ENCODE measurements around the gene LIN37. TPM values are rescaled to one million over a fixed set of nuclear protein-coding genes. Genes with fewer than 3 reads are reported as not detected.
"Not testable (repeated sequence)": the region's sequence is repeated elsewhere in the genome, so short reads cannot be mapped to it uniquely, and the experiment has no call there.

Gene LIN37
- total RNA-seq, 2 donors from 2014 or later, result 9.9 to 30.5 TPM

DNA sequence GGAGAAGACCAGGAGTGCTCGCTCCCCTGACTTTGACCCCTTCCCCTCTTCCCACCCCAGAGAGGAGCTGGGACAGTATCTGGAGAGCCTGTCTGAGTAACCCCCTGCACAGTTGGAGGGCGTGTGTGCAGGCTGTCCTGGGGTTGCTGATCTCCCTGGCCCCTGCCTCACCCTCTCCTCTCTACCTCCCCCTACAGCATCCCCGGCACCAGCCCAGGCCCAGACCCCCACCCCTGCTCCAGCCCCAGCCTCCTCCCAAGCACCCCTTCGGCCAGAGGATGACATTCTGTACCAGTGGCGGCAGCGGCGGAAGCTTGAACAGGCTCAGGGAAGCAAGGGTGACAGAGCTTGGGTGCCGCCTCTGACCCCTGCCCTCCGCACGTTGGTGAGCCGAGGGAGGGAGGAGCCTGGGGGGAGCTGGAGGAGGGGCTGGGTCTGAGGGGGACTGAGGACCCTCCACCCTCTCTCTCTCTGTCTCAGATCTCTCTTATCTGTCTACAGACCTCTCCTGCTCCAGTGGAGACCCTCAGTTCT lies 18.3 kb downstream of the LIN37 start:
- no peaks in the 10 kb centered on the region for H3K9me3 ChIP-seq
- peaks cover 14% of the 10 kb centered on the region for H3K36me3 ChIP-seq
- ATAC-seq (ENCODE audit: insufficient number of reproducible peaks, low FRiP score, low read depth) (no peak), DNase-seq (ENCODE audit: low spot score) (no peak)
- H3K4me1 ChIP-seq (ENCODE audit: control insufficient read depth in 1 of 2, low read depth in 2 of 2), result no peaks in the 10 kb centered on the region
- no peaks in the 10 kb centered on the region for H3K27me3 ChIP-seq (replicated peaks; ENCODE audit: insufficient read depth)
- TF ChIP-seq, protein P1, sequence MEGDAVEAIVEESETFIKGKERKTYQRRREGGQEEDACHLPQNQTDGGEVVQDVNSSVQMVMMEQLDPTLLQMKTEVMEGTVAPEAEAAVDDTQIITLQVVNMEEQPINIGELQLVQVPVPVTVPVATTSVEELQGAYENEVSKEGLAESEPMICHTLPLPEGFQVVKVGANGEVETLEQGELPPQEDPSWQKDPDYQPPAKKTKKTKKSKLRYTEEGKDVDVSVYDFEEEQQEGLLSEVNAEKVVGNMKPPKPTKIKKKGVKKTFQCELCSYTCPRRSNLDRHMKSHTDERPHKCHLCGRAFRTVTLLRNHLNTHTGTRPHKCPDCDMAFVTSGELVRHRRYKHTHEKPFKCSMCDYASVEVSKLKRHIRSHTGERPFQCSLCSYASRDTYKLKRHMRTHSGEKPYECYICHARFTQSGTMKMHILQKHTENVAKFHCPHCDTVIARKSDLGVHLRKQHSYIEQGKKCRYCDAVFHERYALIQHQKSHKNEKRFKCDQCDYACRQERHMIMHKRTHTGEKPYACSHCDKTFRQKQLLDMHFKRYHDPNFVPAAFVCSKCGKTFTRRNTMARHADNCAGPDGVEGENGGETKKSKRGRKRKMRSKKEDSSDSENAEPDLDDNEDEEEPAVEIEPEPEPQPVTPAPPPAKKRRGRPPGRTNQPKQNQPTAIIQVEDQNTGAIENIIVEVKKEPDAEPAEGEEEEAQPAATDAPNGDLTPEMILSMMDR (IDR thresholded peaks at IDR 0.05), result no peak
- no peak overlapping the region for H3K27ac ChIP-seq
- H3K4me3 ChIP-seq, result no peak overlapping the region

- Histone ChIP-seq H3K27ac (no peak overlapping the region), H3K4me1 (ENCODE audit: control insufficient read depth in 1 of 2, low read depth in 2 of 2) (no peaks in the 10 kb centered on the region), H3K4me3 (no peak overlapping the region), H3K9me3 (no peaks in the 10 kb centered on the region), H3K27me3 (replicated peaks; ENCODE audit: insufficient read depth) (no peaks in the 10 kb centered on the region), H3K36me3 (peaks cover 10% of the 10 kb centered on the region)
- ATAC-seq (ENCODE audit: insufficient number of reproducible peaks, low FRiP score, low read depth) (no peak), DNase-seq (ENCODE audit: low spot score) (no peak)
- TF ChIP-seq, protein P1 (IDR thresholded peaks at IDR 0.05), result no peak
These were observed 19.1 kb downstream of the LIN37 start for GRCh38 chr19:35767288-35768081.

GRCh38 chr19:35768082-35768421 lies 19.7 kb downstream of the LIN37 start:
- H3K9me3 ChIP-seq, result no peaks in the 10 kb centered on the region
- H3K27me3 ChIP-seq (replicated peaks; ENCODE audit: insufficient read depth), result no peaks in the 10 kb centered on the region
- no peak overlapping the region for H3K27ac ChIP-seq
- TF ChIP-seq, protein P1 (IDR thresholded peaks at IDR 0.05), result no peak
- H3K4me3 ChIP-seq, result no peak overlapping the region
- peaks cover 10% of the 10 kb centered on the region for H3K36me3 ChIP-seq
- DNase-seq (ENCODE audit: low spot score) (no peak), ATAC-seq (ENCODE audit: insufficient number of reproducible peaks, low FRiP score, low read depth) (no peak)
- no peaks in the 10 kb centered on the region for H3K4me1 ChIP-seq (ENCODE audit: control insufficient read depth in 1 of 2, low read depth in 2 of 2)

GRCh38 chr19:35772362-35772761 lies 24.0 kb downstream of the LIN37 start:
- H3K4me1 ChIP-seq (ENCODE audit: control insufficient read depth in 1 of 2, low read depth in 2 of 2), result peaks cover 8 to 12% of the 10 kb centered on the region in 2 donors
- not testable (repeated sequence) for H3K9me3 ChIP-seq; H3K27ac ChIP-seq; H3K4me3 ChIP-seq; DNase-seq (ENCODE audit: low spot score); ATAC-seq (ENCODE audit: insufficient number of reproducible peaks, low FRiP score, low read depth); H3K27me3 ChIP-seq (replicated peaks; ENCODE audit: insufficient read depth); H3K36me3 ChIP-seq

- Histone ChIP-seq H3K4me1 (ENCODE audit: control insufficient read depth in 1 of 2, low read depth in 2 of 2) (peaks cover 8 to 12% of the 10 kb centered on the region in 2 donors), H3K27me3 (replicated peaks; ENCODE audit: insufficient read depth) (no peaks in the 10 kb centered on the region), H3K9me3 (no peaks in the 10 kb centered on the region), H3K36me3 (no peaks in the 10 kb centered on the region), H3K4me3 (no peak overlapping the region), H3K27ac (no peak overlapping the region)
- TF ChIP-seq, protein P1 (IDR thresholded peaks at IDR 0.05), result no peak
- DNase-seq (ENCODE audit: low spot score) (no peak), ATAC-seq (ENCODE audit: insufficient number of reproducible peaks, low FRiP score, low read depth) (no peak)
These were observed 24.8 kb downstream of the LIN37 start for GRCh38 chr19:35773020-35773806.
